ENCODE data around the gene GPBAR1.
"Not testable (repeated sequence)": the region's sequence is repeated elsewhere in the genome, so short reads cannot be mapped to it uniquely, and the experiment has no call there.

Gene GPBAR1

GRCh38 chr2:218266316-218266979, 5.6 kb downstream of the GPBAR1 start:
- no peak for DNase-seq (ENCODE audit: low read depth in 2 of 2, low spot score in 1 of 2)

GRCh38 chr2:218267259-218267658, 6.4 kb downstream of the GPBAR1 start:
- DNase-seq (ENCODE audit: low read depth in 2 of 2, low spot score in 1 of 2): no peak

DNA sequence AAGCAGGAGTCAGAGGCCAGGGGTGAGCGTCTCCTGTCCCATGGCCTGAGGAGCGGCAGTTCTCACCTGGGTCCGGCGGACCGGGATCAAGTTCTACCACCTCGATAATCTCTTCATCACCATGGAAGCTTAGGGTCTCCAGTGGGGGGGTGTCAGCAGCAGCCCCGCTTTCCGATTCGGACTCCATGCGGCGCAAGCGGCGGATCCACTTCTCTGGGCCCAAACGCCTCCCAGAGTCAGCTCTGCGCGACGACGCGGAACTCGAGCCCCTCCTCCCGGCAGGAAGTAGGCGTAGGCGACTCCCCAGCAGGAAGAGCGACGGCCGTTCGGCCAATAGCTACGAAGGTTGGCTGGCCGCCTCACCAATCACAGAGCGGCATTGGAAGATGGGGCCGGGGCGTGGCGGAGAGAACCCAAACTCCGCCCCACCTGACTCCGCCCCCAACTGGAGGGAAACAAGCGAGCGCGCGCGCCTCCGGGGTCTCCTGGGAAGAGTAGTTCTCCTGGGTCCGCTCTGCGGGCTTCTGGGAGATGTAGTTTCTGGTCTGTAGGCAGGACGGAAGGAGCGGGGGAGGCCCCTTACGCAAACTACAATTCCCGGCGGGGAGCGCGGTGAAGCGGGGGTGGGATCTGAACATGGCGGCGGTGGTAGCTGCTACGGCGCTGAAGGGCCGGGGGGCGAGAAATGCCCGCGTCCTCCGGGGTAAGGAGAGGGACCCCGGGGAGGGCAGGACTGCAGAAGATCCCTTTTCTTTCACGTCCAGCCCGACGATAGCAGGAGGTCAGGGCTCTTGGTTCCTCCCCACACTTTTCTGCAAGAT, 9.3 kb downstream of the GPBAR1 start, which contains the start of the genes AAMP and PNKD:
AAMP (minus strand) TSS at position 238 of the 821 bp plus-strand sequence; CDS start at position 187, 51 bp downstream.
PNKD (plus strand) TSS at position 620 of the 821 bp plus-strand sequence; CDS start at position 637, 17 bp downstream.
- DNase-seq (ENCODE audit: low read depth in 2 of 2, low spot score in 1 of 2): peak; percentile 100

DNA sequence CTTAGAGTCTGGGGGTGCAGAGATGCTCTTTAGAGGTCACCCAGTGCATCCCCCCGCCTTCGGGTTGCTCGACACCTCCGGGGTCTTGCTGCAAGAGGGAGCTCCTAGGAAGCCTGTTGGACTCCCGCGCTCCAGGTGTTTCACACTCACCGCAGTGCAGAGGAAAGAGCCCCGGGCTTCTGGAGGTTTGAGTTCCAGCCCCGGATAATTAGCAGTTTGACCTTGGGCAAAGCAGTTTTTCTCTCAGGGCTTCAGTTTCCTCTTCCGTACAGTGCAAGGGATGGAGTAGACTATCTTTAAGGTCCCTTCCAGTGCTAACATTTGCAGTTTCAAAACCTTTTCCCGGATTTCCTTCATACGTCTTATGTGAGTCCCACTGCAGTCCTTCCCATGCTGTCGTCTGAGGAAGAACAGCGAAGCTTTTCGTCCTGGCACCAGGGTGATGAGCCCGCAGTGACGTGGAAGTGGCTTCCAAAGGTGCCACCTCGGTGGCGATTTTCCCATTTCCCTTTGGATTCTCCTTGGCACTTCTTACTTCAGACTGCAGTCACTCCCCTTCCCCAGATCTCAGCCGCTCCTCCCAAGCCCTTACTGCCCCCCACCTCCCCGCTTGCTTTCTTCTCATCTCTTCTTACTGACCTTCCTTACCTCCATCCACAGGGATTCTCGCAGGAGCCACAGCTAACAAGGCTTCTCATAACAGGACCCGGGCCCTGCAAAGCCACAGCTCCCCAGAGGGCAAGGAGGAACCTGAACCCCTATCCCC, 10.1 kb downstream of the GPBAR1 start:
- no peak for DNase-seq (ENCODE audit: low read depth in 2 of 2, low spot score in 1 of 2)

DNA sequence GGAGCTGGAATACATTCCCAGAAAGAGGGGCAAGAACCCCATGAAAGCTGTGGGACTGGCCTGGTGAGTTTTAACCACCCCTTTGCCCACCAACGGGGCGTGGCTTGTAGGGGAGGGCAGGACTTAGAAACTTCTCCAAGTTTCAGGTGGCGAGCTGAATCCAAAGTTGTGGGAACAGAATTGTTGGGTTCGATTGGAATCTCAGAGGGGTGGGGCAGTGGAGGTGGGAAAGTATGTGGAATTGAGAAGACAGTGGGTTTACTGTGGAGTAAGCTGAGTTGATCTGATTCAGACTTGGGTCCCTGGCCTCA, 10.6 kb downstream of the GPBAR1 start:
- no peak for DNase-seq (ENCODE audit: low read depth in 2 of 2, low spot score in 1 of 2)

GRCh38 chr2:218271865-218272530, 11.2 kb downstream of the GPBAR1 start:
- DNase-seq (ENCODE audit: low read depth in 2 of 2, low spot score in 1 of 2): no peak

- DNase-seq (ENCODE audit: low read depth in 2 of 2, low spot score in 1 of 2): peak; percentile 59 to 61
Measured at GRCh38 chr2:218272531-218273212, 11.9 kb downstream of the GPBAR1 start.

DNA sequence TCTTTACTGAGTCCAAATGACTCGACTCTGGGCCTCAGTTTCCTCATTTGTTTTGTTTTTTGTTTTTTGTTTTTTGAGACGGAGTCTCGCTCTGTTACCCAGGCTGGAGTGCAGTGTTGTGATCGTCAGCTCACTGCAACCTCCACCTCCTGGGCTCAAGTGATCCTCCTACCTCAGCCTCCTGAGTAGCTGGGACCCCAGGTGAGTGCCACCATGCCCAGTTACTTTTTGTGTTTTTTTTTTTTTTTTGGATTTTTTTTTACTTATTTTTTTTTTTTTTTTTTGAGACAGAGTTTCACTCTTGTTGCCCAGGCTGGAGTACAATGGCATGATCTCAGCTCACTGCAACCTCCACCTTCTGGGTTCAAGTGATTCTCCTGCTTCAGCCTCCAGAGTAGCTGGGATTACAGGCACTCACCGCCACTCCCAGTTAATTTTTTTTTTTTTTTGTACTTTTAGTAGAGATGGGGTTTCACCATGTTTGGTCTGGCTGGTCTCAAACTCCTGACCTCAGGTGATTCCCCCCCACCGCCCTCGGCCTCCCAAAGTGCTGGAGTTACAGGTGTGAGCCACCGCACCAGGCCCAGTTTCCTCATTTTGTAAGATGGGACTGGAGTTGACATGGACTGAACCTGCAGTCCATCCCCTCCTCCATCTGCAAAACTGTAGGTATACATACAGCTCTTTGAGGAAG, 12.5 kb downstream of the GPBAR1 start:
- not testable (repeated sequence) for DNase-seq (ENCODE audit: low read depth in 2 of 2, low spot score in 1 of 2)

DNA sequence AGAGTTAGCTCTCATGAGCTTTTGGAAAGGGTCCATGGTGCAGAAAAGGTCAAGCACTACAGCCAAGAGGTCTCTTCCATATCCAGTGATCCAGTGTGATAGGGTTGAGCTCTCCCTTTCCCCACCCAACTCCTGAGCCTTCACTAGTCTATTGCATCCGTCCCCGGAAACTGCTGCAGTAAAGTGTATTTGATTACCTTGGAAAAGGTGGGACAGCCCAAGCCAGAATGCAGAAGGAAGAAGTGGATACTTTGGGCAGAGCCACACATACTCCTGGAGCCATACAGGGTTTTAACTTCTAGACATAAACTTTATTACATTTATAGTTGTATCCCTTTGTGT, 13.1 kb downstream of the GPBAR1 start:
- DNase-seq (ENCODE audit: low read depth in 2 of 2, low spot score in 1 of 2): no peak

- DNase-seq (ENCODE audit: low read depth in 2 of 2, low spot score in 1 of 2): no peak
Measured at GRCh38 chr2:218274586-218274985, 13.8 kb downstream of the GPBAR1 start.

GRCh38 chr2:218275371-218276072, 14.7 kb downstream of the GPBAR1 start:
- DNase-seq (ENCODE audit: low read depth in 2 of 2, low spot score in 1 of 2): no peak

GRCh38 chr2:218276986-218277755, 16.4 kb downstream of the GPBAR1 start:
- no peak for DNase-seq (ENCODE audit: low read depth in 2 of 2, low spot score in 1 of 2)

DNA sequence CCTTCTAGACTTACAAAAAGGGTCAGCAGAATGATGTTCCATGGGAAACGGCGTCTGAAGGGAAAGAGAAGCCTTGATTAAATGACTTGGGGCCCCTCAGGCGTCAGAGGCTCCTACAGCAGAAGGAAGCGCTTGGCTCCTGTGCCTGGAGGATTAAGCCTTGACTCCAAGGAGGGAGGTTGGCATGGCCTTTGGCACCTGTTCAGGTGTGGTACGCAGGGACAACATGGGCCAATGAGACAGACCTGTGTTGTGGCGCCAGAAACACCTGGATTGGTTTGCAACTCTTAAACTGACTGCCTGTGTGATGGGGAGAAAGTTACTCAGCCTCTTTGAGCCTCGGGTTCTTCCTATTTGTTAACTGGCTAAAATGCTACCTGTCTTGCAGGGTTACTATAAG, 17.1 kb downstream of the GPBAR1 start:
- DNase-seq (ENCODE audit: low read depth in 2 of 2, low spot score in 1 of 2): no peak

GRCh38 chr2:218278531-218279360, 17.9 kb downstream of the GPBAR1 start:
- no peak for DNase-seq (ENCODE audit: low read depth in 2 of 2, low spot score in 1 of 2)

DNA sequence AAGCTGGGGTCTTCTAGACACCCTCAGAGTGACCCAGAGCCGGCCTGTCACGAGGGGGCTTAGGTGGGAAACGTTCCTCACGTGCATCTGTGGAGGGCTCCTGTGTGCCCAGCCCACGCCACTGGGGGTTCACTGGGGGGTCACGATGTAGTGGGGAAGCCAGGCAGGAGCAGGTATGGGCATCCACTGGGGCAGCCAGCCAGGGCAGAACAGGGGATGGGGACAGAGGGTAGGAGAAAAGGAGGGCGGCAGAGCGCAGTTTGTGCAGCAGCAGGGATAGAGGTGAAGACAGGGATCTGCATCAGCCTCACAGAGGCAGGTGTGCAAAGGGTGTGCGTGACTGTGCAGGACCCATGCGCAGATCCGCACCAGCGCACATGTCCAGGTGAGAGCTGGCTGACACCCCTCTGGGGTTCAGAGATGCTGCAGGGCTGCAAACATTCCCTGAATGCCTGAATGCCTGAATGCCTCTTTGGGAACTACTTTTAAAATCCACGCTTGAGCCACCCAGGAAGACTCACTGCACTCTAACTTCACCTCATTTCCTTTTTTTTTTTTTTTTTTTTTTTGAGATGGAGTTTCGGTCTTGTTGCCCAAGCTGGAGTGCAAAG, 19.6 kb downstream of the GPBAR1 start:
- DNase-seq (ENCODE audit: low read depth in 2 of 2, low spot score in 1 of 2): no peak

- DNase-seq (ENCODE audit: low read depth in 2 of 2, low spot score in 1 of 2): no peak
Measured at GRCh38 chr2:218281449-218281848, 20.6 kb downstream of the GPBAR1 start.

DNA sequence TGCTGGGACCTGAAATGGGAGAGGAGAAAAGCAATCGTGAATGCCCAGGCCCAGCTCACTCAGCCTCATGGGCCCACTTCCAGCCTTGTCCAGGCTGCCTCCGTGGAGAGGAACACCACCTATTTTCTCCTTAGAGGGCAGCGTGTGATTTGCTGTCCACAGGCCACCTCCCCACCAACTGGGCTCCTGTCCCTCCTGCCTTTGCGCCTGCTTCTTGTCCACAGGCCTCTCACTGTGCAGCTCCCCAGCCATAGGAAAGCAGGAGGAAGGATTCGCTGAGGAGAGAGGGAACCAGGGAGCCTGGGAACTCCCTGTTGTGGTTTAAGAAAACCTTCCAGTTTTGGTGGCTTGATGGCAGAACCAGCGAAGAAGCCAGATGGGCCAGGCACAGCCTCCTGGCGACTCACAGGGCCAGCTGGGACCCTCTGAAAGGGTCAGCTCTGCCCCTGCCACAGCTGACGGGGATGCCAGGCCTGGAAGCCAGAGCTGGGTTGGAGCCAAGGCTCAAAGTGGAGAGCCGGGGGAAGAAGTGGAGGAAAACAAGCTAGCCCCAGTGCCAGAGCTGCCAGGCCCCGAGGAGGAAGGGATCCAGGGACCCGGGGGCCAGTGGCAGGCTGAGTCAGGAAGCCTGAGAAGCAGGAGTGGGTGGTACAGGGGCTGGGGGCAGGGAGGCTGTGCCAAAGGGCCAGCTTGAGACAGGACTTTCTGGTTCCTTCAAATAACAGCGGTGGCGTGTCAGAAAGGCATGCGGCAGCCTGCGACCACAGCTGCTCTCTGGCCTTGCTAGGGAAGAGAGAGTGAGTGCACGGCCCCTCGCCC, 21.6 kb downstream of the GPBAR1 start:
- no peak for DNase-seq (ENCODE audit: low read depth in 2 of 2, low spot score in 1 of 2)

Data from stimulated activated CD8-positive, alpha-beta memory T cell treated with anti-CD3 and anti-CD28 coated beads, Interleukin-4, amount 100 ng/mL, for 4 hours (primary cell).